PC-9 (cell line): ENCODE results near the gene EFCAB11. TPM values are rescaled to one million over a fixed set of nuclear protein-coding genes. Genes with fewer than 3 reads are reported as not detected.

ENCODE experiments used
- BruUV-seq: library from RNA; stranded (reverse); fragments of 400-500 nt; replicated peaks from 2 replicates; lab custom pipeline; 2021; lab: Mats Ljungman, UMichigan
- CTCF ChIA-PET: fragments of 300-600 bp; sonication (Branson Sonifier 250); formaldehyde crosslinking; loops from one replicate; lab custom pipeline; 2022; ENCODE audit warnings: antibody characterized with exemption; lab: Charles Lee
- POLR2A ChIA-PET: fragments of 300-600 bp; sonication (Branson Sonifier 250); formaldehyde crosslinking; loops from one replicate; lab custom pipeline; 2022; ENCODE audit warnings: antibody characterized with exemption; ENCODE audit not compliant: unreplicated experiment; lab: Charles Lee
- DNase-seq, 2 experiments: peaks; one replicate each; pipeline versions ENCODE4 v3.0.0 to v3.0.0-alpha.2; 2015 to 2022; ENCODE audit warnings: mixed read lengths in 1 of 2
- H2AFZ ChIP-seq: fragments of 200-600 bp; sonication (generic); 2 replicates; pipeline ENCODE4 v1.8.1; 2017; ENCODE audit warnings: antibody characterized with exemption
- H3F3A ChIP-seq: fragments of 200-600 bp; sonication (generic); 2 replicates; pipeline ENCODE4 v1.8.1; 2017; ENCODE audit warnings: antibody characterized with exemption, mild to moderate bottlenecking, low read depth; ENCODE audit not compliant: insufficient read depth
- H3K27ac ChIP-seq: fragments of 200-600 bp; sonication (generic); 2 replicates; pipeline ENCODE4 v1.6.1; 2016; ENCODE audit warnings: mixed run types
- H3K27me3 ChIP-seq: fragments of 200-600 bp; sonication (generic); 2 replicates; pipeline ENCODE4 v1.6.1; 2016; ENCODE audit warnings: low read depth, mixed run types; ENCODE audit not compliant: insufficient read depth
- H3K36me3 ChIP-seq: fragments of 200-600 bp; sonication (generic); 2 replicates; pipeline ENCODE4 v1.6.1; 2016; ENCODE audit warnings: low read depth, mixed run types
- H3K4me1 ChIP-seq: fragments of 200-600 bp; sonication (generic); replicated peaks from 2 replicates; pipeline ENCODE4 v1.6.1; 2016; ENCODE audit warnings: mixed run types; ENCODE audit not compliant: insufficient read depth
- H3K4me2 ChIP-seq: fragments of 200-600 bp; sonication (generic); 2 replicates; pipeline ENCODE4 v1.6.1; 2017; ENCODE audit warnings: mixed run types
- H3K4me3 ChIP-seq: fragments of 200-600 bp; sonication (generic); 2 replicates; pipeline ENCODE4 v1.6.1; 2016; ENCODE audit warnings: mixed run types
- H3K79me2 ChIP-seq: fragments of 200-600 bp; sonication (generic); 2 replicates; pipeline ENCODE4 v1.6.1; 2017; ENCODE audit warnings: low read depth, mixed run types
- H3K9me2 ChIP-seq: fragments of 200-600 bp; sonication (generic); 2 replicates; pipeline ENCODE4 v1.8.1; 2017; ENCODE audit warnings: mild to moderate bottlenecking; ENCODE audit not compliant: insufficient read depth
- H3K9me3 ChIP-seq: fragments of 200-600 bp; sonication (generic); 2 replicates; pipeline ENCODE4 v1.8.1; 2016; ENCODE audit warnings: low read depth; ENCODE audit not compliant: insufficient read depth
- H4K20me1 ChIP-seq: fragments of 200-600 bp; sonication (generic); 2 replicates; pipeline ENCODE4 v1.8.1; 2017; ENCODE audit not compliant: insufficient read depth
- CTCF ChIP-seq: fragments of 200-600 bp; sonication (generic); conservative IDR thresholded peaks from 2 replicates; pipeline ENCODE4 v1.6.1; 2017; ENCODE audit warnings: mixed run types, antibody characterized with exemption, mild to moderate bottlenecking, moderate library complexity
- EZH2 ChIP-seq: fragments of 200-600 bp; sonication (generic); IDR thresholded peaks from 2 replicates; pipeline ENCODE4 v1.8.0; 2017; ENCODE audit warnings: antibody characterized with exemption, low read depth
- intact Hi-C: fragments of 100-400 bp; cut with micrococcal nuclease; formaldehyde crosslinking; loops from one replicate; pipeline ENCODE4 v1.10.0; 2022; ENCODE audit not compliant: unreplicated experiment
- total RNA-seq: library from RNA; stranded (reverse); gene quantifications from 2 replicates; pipeline ENCODE4 v1.2.3, GENCODE V29; 2021

The EFCAB11 gene
- total RNA-seq, 1 experiment from 2014 or later = 8.4 TPM

GRCh38 chr14:89922031-89922907, 32.3 kb downstream of the EFCAB11 start:
- H3K27me3 ChIP-seq = no peaks in the 10 kb centered on the region
- H3K27ac ChIP-seq = no peak overlapping the region
- H3F3A ChIP-seq = no peaks in the 10 kb centered on the region
- H3K9me2 ChIP-seq = no peaks in the 10 kb centered on the region
- no peak for DNase-seq
- no peaks in the 10 kb centered on the region for H3K36me3 ChIP-seq
- H3K79me2 ChIP-seq = no peaks in the 10 kb centered on the region
- intact Hi-C loops = no loop called here
- H3K4me2 ChIP-seq = no peak overlapping the region
- no peak overlapping the region for H3K4me3 ChIP-seq
- H3K9me3 ChIP-seq = no peaks in the 10 kb centered on the region
- no peaks in the 10 kb centered on the region for H3K4me1 ChIP-seq
- POLR2A ChIA-PET = no interaction called here
- no peak overlapping the region for H2AFZ ChIP-seq
- no peaks in the 10 kb centered on the region for H4K20me1 ChIP-seq
- no TSS peak for BruUV-seq
- TF ChIP-seq EZH2 = no peak
- CTCF ChIA-PET = no interaction called here

- Histone ChIP-seq H3K36me3 (no peaks in the 10 kb centered on the region), H3K27ac (no peak overlapping the region), H3K4me3 (no peak overlapping the region), H2AFZ (no peak overlapping the region), H3K27me3 (no peaks in the 10 kb centered on the region), H3K4me1 (no peaks in the 10 kb centered on the region), H3K4me2 (no peak overlapping the region), H3F3A (no peaks in the 10 kb centered on the region), H4K20me1 (no peaks in the 10 kb centered on the region), H3K9me3 (no peaks in the 10 kb centered on the region), H3K9me2 (no peaks in the 10 kb centered on the region), H3K79me2 (no peaks in the 10 kb centered on the region)
- CTCF ChIA-PET = no interaction called here
- intact Hi-C loops = no loop called here
- POLR2A ChIA-PET = no interaction called here
- no peak for DNase-seq
- TF ChIP-seq CTCF (no peak), EZH2 (no peak)
- no TSS peak for BruUV-seq
These were observed 33.2 kb downstream of the EFCAB11 start for GRCh38 chr14:89921346-89921745.

GRCh38 chr14:89920056-89920455, 34.5 kb downstream of the EFCAB11 start:
- Histone ChIP-seq H3K4me1 (no peaks in the 10 kb centered on the region), H3F3A (no peaks in the 10 kb centered on the region), H2AFZ (no peak overlapping the region), H3K9me3 (no peaks in the 10 kb centered on the region), H3K4me3 (no peak overlapping the region), H3K27me3 (no peaks in the 10 kb centered on the region), H4K20me1 (no peaks in the 10 kb centered on the region), H3K27ac (no peak overlapping the region), H3K9me2 (no peaks in the 10 kb centered on the region), H3K79me2 (no peaks in the 10 kb centered on the region), H3K36me3 (no peaks in the 10 kb centered on the region), H3K4me2 (no peak overlapping the region)
- POLR2A ChIA-PET = no interaction called here
- intact Hi-C loops = no loop called here
- BruUV-seq = no TSS peak
- no peak for DNase-seq
- CTCF ChIA-PET = no interaction called here
- no peak for TF ChIP-seq CTCF
- no peak for TF ChIP-seq EZH2
